Nephron (organoid): ENCODE results near the gene PHACTR1.

Source experiments
- H3K27ac Mint-ChIP-seq, 3 experiments: 2 replicates each; pipeline ENCODE4 v1.8.0; 2020; ENCODE audit warnings: mixed read lengths in 3 of 3, mild to moderate bottlenecking in 2 of 3, moderate library complexity in 1 of 3
- H3K27me3 Mint-ChIP-seq: 2 replicates; pipeline ENCODE4 v1.8.0; 2021; ENCODE audit warnings: low read depth, mild to moderate bottlenecking, moderate library complexity, mixed read lengths
- H3K36me3 Mint-ChIP-seq: 2 replicates; pipeline ENCODE4 v1.8.0; 2020; ENCODE audit warnings: low read depth, mixed read lengths
- H3K4me1 Mint-ChIP-seq: 2 replicates; pipeline ENCODE4 v1.8.0; 2020; ENCODE audit warnings: mixed read lengths
- H3K4me3 Mint-ChIP-seq, 3 experiments: 2 replicates each; pipeline ENCODE4 v1.8.0; 2020; ENCODE audit warnings: mild to moderate bottlenecking in 3 of 3, mixed read lengths in 3 of 3, moderate library complexity in 2 of 3
- H3K9me3 Mint-ChIP-seq: 2 replicates; pipeline ENCODE4 v1.8.0; 2020; ENCODE audit warnings: mixed read lengths
- TF ChIP-seq, protein P1 (sequence below), 3 experiments: fragments of 200-600 bp; sonication (generic); IDR thresholded peaks; one replicate each; pipeline ENCODE4 v1.5.0; 2021; ENCODE audit warnings: antibody characterized with exemption in 3 of 3; ENCODE audit not compliant: unreplicated experiment in 3 of 3

PHACTR1 gene

DNA sequence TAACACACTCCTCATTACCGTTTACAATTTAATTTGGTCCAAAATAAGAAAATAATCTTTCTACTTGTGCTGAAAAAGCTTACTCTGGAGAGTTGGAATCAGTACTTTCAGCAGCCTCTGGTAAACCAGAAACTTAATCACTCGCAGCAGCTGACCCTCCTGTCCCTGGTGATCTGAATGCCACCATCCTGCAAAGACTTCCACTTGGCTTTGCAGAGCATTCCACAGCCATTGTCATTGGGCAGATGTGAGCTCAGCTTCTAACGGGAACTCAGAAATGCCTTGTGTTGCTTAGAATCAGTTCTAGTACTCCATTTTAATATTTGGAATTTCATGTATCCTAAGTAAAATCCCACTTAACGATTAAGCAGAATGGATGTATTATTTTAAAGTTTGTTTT is 59.7 kb downstream of the PHACTR1 start:
- Mint-ChIP-seq H3K9me3 (no peaks in the 10 kb centered on the region), H3K27me3 (no peaks in the 10 kb centered on the region), H3K4me1 (no peaks in the 10 kb centered on the region), H3K36me3 (no peaks in the 10 kb centered on the region), H3K27ac (no peak overlapping the region), H3K4me3 (no peak overlapping the region)
- TF ChIP-seq, protein P1, sequence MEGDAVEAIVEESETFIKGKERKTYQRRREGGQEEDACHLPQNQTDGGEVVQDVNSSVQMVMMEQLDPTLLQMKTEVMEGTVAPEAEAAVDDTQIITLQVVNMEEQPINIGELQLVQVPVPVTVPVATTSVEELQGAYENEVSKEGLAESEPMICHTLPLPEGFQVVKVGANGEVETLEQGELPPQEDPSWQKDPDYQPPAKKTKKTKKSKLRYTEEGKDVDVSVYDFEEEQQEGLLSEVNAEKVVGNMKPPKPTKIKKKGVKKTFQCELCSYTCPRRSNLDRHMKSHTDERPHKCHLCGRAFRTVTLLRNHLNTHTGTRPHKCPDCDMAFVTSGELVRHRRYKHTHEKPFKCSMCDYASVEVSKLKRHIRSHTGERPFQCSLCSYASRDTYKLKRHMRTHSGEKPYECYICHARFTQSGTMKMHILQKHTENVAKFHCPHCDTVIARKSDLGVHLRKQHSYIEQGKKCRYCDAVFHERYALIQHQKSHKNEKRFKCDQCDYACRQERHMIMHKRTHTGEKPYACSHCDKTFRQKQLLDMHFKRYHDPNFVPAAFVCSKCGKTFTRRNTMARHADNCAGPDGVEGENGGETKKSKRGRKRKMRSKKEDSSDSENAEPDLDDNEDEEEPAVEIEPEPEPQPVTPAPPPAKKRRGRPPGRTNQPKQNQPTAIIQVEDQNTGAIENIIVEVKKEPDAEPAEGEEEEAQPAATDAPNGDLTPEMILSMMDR (IDR thresholded peaks at IDR 0.05; ENCODE audit: unreplicated experiment in 3 of 3): no peak

DNA sequence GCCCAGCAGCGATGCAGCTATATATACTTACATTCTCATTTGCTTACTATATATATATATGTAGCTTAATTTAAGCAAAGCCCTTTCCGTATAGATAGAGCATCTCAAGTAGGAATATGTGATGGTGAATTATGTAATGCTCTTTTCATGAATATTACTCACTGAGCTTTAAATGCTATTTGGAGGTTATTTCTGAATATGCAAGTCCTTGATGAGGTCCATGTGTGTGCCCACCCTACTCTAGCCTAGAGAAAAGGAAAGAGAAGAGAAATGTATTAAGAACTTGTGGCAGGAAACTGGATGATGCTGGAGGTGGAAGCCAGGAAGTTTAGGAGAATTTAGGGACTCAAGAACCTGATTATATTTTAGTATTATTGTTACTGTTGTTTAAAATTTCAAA is 63.2 kb downstream of the PHACTR1 start:
- Mint-ChIP-seq H3K27me3 (no peaks in the 10 kb centered on the region), H3K4me1 (no peaks in the 10 kb centered on the region), H3K27ac (no peak overlapping the region), H3K36me3 (no peaks in the 10 kb centered on the region), H3K4me3 (no peak overlapping the region), H3K9me3 (no peaks in the 10 kb centered on the region)
- TF ChIP-seq, protein P1 (IDR thresholded peaks at IDR 0.05; ENCODE audit: unreplicated experiment in 3 of 3): no peak

DNA sequence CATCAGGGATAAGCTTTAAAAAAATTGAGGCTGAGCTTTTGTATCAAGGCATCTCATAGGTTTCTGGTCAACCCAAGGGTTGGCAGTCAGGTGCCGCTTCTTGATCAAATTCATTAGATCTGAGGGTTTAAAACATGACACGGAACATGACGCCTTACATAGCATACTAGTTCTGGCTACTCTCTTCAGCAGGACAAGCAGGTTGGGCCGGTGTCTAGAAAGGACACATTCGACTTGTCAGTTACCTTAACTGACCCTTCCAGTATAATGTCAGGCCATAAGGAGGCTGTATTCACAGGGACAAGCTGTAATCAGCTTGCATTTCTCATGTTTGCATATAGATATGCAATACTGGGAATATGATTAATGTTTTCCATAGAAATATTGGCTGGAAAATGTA is 65.6 kb downstream of the PHACTR1 start:
- TF ChIP-seq, protein P1 (IDR thresholded peaks at IDR 0.05; ENCODE audit: unreplicated experiment in 3 of 3): no peak
- Mint-ChIP-seq H3K4me3 (no peak overlapping the region), H3K36me3 (no peaks in the 10 kb centered on the region), H3K27me3 (no peaks in the 10 kb centered on the region), H3K4me1 (no peaks in the 10 kb centered on the region), H3K9me3 (no peaks in the 10 kb centered on the region), H3K27ac (no peak overlapping the region)

DNA sequence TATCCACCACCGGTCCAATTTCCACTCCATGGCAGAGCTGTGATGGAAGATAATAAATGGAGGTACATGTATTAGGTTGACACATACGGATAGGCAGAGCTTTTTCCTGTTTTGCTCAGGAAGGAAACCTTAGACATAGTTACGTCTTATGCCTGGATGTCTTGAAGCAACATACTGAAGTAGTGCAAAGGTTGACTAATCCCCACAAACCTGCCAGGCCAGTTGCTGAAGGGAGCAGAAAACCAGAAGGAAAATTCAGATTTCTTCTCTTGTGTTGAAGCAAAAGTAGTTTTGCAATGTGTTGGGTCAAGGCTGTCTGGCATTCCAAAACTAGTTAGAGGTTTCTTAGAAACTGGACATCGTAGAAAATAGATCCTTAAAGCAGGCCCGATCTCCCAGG is 68.7 kb downstream of the PHACTR1 start:
- Mint-ChIP-seq H3K9me3 (no peaks in the 10 kb centered on the region), H3K27ac (no peak overlapping the region), H3K36me3 (no peaks in the 10 kb centered on the region), H3K27me3 (no peaks in the 10 kb centered on the region), H3K4me1 (no peaks in the 10 kb centered on the region), H3K4me3 (no peak overlapping the region)
- TF ChIP-seq, protein P1 (IDR thresholded peaks at IDR 0.05; ENCODE audit: unreplicated experiment in 3 of 3): no peak

DNA sequence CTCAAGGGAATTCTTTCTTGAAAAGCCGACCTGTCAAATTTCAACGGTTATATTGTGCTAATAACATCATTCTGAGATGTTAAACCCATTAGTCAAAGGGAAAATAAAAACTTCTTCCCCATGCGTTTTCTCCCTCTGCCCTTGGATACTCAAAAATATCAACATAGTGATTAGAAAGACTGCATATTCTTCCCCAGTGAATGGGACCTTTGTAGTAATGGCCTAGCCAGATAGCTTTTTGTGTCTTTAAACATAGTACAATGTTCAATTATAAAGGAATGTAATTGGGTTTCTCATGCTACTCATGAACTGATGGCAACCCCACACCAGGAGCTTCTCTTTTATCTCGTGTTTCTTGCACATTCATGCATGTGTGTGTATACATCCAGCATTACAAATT is 69.4 kb downstream of the PHACTR1 start:
- TF ChIP-seq, protein P1 (IDR thresholded peaks at IDR 0.05; ENCODE audit: unreplicated experiment in 3 of 3): no peak
- H3K9me3 Mint-ChIP-seq: no peaks in the 10 kb centered on the region
- no peak overlapping the region for H3K4me3 Mint-ChIP-seq
- H3K27ac Mint-ChIP-seq: no peak overlapping the region
- H3K36me3 Mint-ChIP-seq: no peaks in the 10 kb centered on the region
- H3K4me1 Mint-ChIP-seq: no peaks in the 10 kb centered on the region
- H3K27me3 Mint-ChIP-seq: no peaks in the 10 kb centered on the region

DNA sequence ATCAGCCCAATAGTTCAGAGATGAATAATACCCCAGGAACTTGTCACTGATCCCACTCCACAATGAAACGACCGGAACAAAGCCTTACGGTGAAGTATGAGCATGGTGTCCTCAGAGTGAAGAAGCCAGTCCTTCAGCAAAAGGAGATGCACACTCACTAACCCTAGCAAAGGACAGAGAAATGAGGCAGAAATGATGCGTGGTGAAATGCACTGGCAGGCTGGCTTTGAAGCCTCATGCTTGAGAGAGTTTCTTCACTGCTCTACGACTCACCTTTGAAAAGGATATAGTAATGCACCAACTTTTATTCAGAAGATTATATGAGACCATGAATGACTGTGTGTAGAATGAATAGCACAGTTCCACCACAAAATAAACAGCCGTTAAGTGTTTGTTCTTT is 74.8 kb downstream of the PHACTR1 start:
- no peaks in the 10 kb centered on the region for H3K27me3 Mint-ChIP-seq
- TF ChIP-seq, protein P1 (IDR thresholded peaks at IDR 0.05; ENCODE audit: unreplicated experiment in 3 of 3): no peak
- H3K4me3 Mint-ChIP-seq: no peak overlapping the region
- H3K27ac Mint-ChIP-seq: no peak overlapping the region
- H3K36me3 Mint-ChIP-seq: no peaks in the 10 kb centered on the region
- no peaks in the 10 kb centered on the region for H3K4me1 Mint-ChIP-seq
- no peaks in the 10 kb centered on the region for H3K9me3 Mint-ChIP-seq
